HG02885 (cell line): ENCODE measurements around the gene KRT84.
A peak's percentile ranks its signal among the peaks of the same experiment; 100 is the strongest.
"Not testable (repeated sequence)": the region's sequence is repeated elsewhere in the genome, so short reads cannot be mapped to it uniquely, and the experiment has no call there.

Source experiments
- ATAC-seq: cut with Tn5 transposase; IDR thresholded peaks from one replicate; pipeline ENCODE4 v1.9.1; 2021; ENCODE audit warnings: mild to moderate bottlenecking; ENCODE audit not compliant: unreplicated experiment, poor library complexity

KRT84 gene

GRCh38 chr12:52347551-52348510, 37.6 kb downstream of the KRT84 start:
- no peak for ATAC-seq

GRCh38 chr12:52347016-52347415, 38.4 kb downstream of the KRT84 start:
- no peak for ATAC-seq

- no peak for ATAC-seq
These were observed 38.9 kb downstream of the KRT84 start for GRCh38 chr12:52346593-52346992.

- not testable (repeated sequence) for ATAC-seq
These were observed 40.4 kb downstream of the KRT84 start for GRCh38 chr12:52345041-52345440.

- ATAC-seq: no peak
These were observed 41.3 kb downstream of the KRT84 start for GRCh38 chr12:52344111-52344510.

- no peak for ATAC-seq
These were observed 41.9 kb downstream of the KRT84 start for GRCh38 chr12:52343550-52343949.

- ATAC-seq: no peak
These were observed 42.5 kb downstream of the KRT84 start for GRCh38 chr12:52342781-52343490.

GRCh38 chr12:52341066-52341580, 44.3 kb downstream of the KRT84 start:
- no peak for ATAC-seq

- no peak for ATAC-seq
These were observed 47.1 kb downstream of the KRT84 start for GRCh38 chr12:52338241-52338960.

- no peak for ATAC-seq
These were observed 48.4 kb downstream of the KRT84 start for GRCh38 chr12:52337054-52337453.

- ATAC-seq: no peak
These were observed 48.8 kb downstream of the KRT84 start for GRCh38 chr12:52336641-52337040.

GRCh38 chr12:52335598-52336262, 49.7 kb downstream of the KRT84 start:
- no peak for ATAC-seq

GRCh38 chr12:52334185-52334584, 51.3 kb downstream of the KRT84 start:
- ATAC-seq: no peak

- no peak for ATAC-seq
These were observed 52.1 kb downstream of the KRT84 start for GRCh38 chr12:52333321-52333720.

- ATAC-seq: no peak
These were observed 53.1 kb downstream of the KRT84 start for GRCh38 chr12:52332381-52332780.

- ATAC-seq: no peak
These were observed 53.6 kb downstream of the KRT84 start for GRCh38 chr12:52331833-52332232.

GRCh38 chr12:52331039-52331438, 54.4 kb downstream of the KRT84 start:
- ATAC-seq: no peak

GRCh38 chr12:52327830-52328500, 57.5 kb downstream of the KRT84 start:
- peak; percentile 11 for ATAC-seq
